OCI-M1 (cell line): ENCODE results near the gene DENND4A.
"Not testable (repeated sequence)": the region's sequence is repeated elsewhere in the genome, so short reads cannot be mapped to it uniquely, and the experiment has no call there.

ENCODE experiments used
- DNase-seq: peaks from one replicate; lab custom pipeline; 2025; lab: John Stamatoyannopoulos, UW

The DENND4A gene

GRCh38 chr15:65818927-65819562 is 27.0 kb upstream of the DENND4A start:
- DNase-seq = peak; percentile 91

- DNase-seq = no peak
Measured at GRCh38 chr15:65816441-65816840, 24.3 kb upstream of the DENND4A start.

DNA sequence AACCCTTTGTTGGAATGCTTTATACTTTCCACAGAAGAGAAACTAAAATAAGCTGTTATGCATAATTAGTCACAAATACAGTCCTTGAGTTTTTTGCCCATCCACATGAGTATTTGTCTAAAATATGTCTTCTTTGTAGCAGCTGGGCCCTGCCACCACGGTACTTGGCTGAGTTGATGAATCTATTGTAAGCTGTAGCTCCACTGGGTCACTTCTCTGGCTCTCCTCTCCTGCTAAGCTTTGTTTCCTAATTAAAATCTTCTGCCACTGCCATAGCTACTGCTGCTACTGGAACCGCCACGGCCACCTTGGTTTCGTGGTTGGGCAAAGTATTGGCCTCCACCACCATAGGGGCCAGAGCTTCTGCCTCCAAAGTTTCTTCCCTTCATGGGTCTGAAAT is 23.9 kb upstream of the DENND4A start:
- DNase-seq = not testable (repeated sequence)

GRCh38 chr15:65814271-65814670 is 22.2 kb upstream of the DENND4A start:
- DNase-seq = not testable (repeated sequence)

DNA sequence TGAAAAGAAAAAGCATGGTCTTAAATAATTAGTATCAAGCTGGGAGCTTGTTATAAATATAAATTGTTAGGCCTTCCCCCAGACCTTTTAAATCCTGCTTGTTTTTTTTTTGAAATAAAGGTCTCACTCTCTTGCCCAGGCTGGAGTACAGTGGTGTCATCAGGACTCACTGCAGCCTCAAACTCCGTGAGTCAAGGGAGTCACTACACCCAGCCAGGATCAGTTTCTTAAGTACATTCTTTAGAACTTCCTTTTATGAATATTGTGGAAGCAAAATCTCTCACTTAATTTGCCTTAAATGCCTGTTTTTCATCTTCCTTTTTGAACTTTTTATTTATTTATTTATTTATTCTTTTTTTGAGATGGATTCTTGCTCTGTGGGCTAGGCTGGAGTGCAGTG is 20.8 kb upstream of the DENND4A start:
- no peak for DNase-seq

- DNase-seq = no peak
Measured at GRCh38 chr15:65812467-65812866, 20.4 kb upstream of the DENND4A start.

DNA sequence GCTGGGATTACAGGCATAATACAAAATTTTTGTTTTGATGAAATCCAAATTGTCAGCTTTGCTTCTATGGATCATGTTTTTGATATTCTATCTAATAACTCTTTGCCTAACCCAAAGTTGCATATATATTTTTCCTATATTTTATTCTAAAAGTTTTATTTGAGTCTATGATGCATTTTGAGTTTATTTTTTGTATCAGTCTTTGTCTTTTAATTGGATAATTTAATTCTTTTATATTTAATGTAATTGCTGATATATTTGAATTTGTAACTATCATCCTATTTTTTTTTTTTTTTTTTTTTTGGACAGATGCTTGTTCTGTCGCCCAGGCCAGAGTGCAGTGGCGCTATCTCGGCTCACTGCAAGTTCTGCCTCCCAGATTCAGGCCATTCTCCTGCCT is 19.7 kb upstream of the DENND4A start:
- no peak for DNase-seq

DNA sequence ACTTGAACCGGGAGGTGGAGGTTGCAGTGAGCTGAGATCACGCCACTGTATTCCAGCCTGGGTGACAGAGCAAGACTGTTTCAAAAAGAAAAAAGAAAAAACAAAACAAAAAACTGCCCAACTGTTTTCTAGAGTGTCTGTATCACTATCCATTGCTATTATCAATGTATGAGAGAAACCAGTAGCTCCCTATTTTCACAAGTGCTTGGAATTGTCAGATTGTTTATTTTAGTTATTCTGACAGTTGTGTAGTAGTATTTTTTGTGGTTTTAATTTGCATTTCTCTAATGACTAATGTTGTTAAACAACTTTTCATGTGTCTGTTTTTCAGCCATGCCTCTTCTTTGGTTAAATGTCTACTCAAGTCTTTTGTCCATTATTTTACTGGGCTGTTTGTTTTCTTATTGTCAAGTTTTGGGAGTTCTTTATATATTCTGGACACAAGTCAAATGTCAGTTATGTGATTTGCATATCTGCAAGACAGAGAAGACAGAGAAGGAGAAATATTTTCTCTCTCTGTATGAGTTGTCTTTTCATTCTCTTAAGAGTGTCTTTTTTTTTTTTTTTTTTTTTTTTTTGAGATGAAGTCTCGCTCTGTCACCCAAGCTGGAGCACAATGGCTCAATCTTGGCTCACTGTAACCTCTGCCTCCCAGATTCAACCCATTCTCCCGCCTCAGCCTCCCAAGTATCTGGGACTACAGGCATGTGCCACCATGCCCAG is 19.1 kb upstream of the DENND4A start:
- not testable (repeated sequence) for DNase-seq

DNA sequence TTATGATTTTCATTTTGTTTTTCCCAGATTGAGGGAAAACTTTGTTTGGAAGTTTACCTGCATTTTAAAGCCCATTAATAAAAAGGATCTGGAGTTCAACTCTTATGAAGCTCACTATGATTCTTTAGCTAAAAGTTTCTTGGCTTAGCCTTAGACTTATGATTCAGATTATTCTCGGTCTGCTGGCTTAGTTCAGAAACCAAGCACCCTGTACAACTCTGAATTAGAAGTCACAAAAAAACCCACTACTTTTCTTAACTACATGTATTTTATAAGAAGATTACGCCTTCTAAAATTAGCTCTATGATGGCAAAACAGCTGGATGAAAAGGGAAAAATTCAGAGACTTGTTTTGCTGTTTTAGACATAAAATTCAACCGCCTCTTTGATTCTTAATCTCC is 14.3 kb upstream of the DENND4A start:
- peak; percentile 59 for DNase-seq

DNA sequence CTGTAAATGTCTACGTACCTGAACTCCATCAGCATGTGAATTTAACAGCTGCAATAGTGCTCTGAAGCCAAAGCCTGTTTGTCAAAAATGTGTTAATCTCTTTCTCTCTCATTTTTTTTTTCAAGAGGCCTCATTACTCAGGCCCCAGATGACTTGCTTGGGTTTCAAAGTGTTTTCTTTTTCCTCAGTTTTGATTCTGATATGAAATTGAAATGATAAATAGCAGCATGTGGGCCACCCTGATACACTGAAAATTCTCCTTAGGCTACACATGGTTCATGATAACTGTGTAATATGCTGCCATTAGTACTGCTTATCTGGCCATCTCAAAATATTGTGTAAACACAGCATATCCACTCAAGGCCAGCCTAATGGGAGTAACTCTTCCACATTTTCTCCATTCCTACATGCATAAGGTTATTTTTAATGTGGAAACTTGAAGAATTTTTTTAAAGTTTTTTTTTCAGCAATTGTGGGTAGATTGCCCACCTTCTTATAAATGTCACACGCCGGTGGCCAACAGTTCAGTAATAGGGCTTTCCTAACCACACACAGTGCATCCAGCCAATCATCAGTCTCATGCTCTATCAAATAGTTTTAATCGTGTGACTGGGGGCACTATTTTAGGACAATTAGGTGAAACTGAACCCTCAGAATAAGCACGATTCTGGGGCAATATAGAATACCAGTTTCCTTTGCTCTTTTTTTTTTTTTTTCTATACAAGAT is 13.1 kb upstream of the DENND4A start:
- peak; percentile 89 for DNase-seq

DNA sequence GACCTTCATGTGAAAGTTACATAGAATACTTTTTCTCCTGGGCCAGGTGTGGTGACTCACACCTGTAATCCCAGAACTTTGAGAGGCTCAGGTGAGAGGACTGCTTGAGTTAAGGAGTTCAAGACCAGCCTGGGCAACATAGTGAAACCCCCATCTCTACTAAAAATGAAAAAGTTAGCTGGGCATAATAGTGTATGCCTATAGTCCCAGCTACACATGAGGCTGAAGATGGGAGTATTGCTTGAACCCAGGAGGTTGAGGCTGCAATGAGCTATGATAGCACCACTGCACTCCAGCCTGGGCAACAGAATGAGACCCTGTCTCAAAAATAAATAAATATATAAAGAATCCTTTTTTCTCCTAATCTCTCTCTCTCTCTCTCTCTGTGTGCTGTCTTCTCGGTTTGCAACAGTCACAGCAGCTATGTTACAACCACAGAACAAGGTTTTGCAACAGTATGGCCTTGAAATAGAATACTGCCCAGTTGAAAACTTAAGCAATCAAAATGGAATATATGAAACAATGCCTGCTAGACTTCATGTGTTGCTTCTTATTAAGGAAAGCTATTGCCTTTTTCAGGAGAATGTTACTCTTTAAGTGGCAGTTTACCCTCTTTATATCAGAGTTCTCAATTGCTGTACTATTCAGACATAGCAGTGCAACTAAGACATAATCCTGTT is 12.3 kb upstream of the DENND4A start:
- peak; percentile 80 for DNase-seq

- peak; percentile 71 for DNase-seq
Measured at GRCh38 chr15:65801229-65801805, 9.2 kb upstream of the DENND4A start.

- peak; percentile 74 for DNase-seq
Measured at GRCh38 chr15:65796610-65797078, 4.6 kb upstream of the DENND4A start.

GRCh38 chr15:65795663-65796216 is 3.6 kb upstream of the DENND4A start:
- DNase-seq = peak; percentile 60

- DNase-seq = no peak
Measured at GRCh38 chr15:65793818-65794104, 1.7 kb upstream of the DENND4A start.

GRCh38 chr15:65792988-65793817 is 1.1 kb upstream of the DENND4A start:
- DNase-seq = no peak

GRCh38 chr15:65791335-65792137 is 557 bp downstream of the DENND4A start:
- peak; percentile 88 for DNase-seq

GRCh38 chr15:65790694-65791334 is 1.3 kb downstream of the DENND4A start:
- peak; percentile 88 for DNase-seq

DNA sequence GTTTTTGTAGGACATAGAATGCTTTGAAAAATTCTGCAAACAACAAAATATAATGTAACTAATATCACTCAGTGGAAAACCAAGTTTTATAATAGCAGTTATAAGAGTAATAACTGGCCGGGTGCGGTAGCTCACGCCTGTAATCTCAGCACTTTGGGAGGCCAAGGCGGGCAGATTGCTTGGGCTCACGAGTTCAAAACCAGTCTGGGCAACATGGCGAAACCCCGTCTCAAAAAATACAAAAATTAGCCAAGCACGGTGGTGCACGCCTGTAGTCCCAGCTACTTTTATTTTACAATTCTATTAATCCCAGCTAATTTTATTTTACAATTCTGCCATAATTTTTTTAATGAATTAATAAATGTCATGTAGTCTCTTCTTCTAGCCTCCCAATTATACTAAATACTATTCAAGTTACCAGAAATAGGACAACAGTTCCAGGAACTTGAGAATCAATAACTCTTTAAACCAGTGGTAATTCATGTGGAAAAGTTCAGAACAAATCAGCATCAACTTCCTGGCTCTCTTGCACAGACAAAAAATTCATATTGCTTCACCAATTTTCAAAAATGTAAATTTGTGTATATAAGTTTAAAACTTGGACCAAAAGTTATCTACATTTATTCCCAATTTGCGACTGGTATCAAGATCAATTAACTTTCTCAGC is 2.2 kb downstream of the DENND4A start:
- DNase-seq = peak; percentile 42
